HFF-Myc (cell line): Measurements from ENCODE around the gene THNSL1.
"Not testable (repeated sequence)": the region's sequence is repeated elsewhere in the genome, so short reads cannot be mapped to it uniquely, and the experiment has no call there.

Experiments used
- DNase-seq: peaks from one replicate; pipeline ENCODE4 v3.0.0-alpha.2; 2011; ENCODE audit warnings: low read depth; ENCODE audit errors: extremely low read depth
- H3K4me3 ChIP-seq: replicated peaks from 2 replicates; pipeline ENCODE4 v1.5.1; 2011; ENCODE audit warnings: low read depth, mild to moderate bottlenecking, control low read depth, low read length
- CTCF ChIP-seq: IDR thresholded peaks from 2 replicates; pipeline ENCODE4 v1.5.1; 2012; ENCODE audit warnings: mild to moderate bottlenecking, low read depth, low read length, control low read depth; ENCODE audit errors: missing control alignments

The THNSL1 gene

GRCh38 chr10:24993237-24993958, 23.0 kb upstream of the THNSL1 start:
- H3K4me3 ChIP-seq: no peak overlapping the region
- DNase-seq: no peak
- no peak for TF ChIP-seq CTCF

GRCh38 chr10:24995072-24995471, 21.3 kb upstream of the THNSL1 start:
- no peak for DNase-seq
- no peak overlapping the region for H3K4me3 ChIP-seq
- no peak for TF ChIP-seq CTCF

GRCh38 chr10:24998044-24998443, 18.4 kb upstream of the THNSL1 start:
- DNase-seq: no peak
- no peak for TF ChIP-seq CTCF
- no peak overlapping the region for H3K4me3 ChIP-seq

- H3K4me3 ChIP-seq, DNase-seq: not testable (repeated sequence)
Observed at GRCh38 chr10:25011591-25011990, 4.8 kb upstream of the THNSL1 start.

GRCh38 chr10:25014579-25014978, 1.8 kb upstream of the THNSL1 start:
- no peak for TF ChIP-seq CTCF
- no peak for DNase-seq
- H3K4me3 ChIP-seq: no peak overlapping the region

- TF ChIP-seq CTCF: no peak
- DNase-seq: peak; percentile 83
- peak within 1 kb of the TSS; percentile 62 for H3K4me3 ChIP-seq
Observed at GRCh38 chr10:25015828-25016375, 510 bp upstream of the THNSL1 start, which contains the start of gene ENKUR. Gene ENKUR (minus strand): TSS chr10:25016158. CDS start chr10:25015936, 222 bp downstream.

GRCh38 chr10:25017154-25017590, 760 bp downstream of the THNSL1 start:
- H3K4me3 ChIP-seq: peak overlapping the region; percentile 62
- no peak for DNase-seq
- TF ChIP-seq CTCF: no peak
